Vagina (tissue), 2 donors: ENCODE measurements around the gene P3H2. TPM values are rescaled to one million over a fixed set of nuclear protein-coding genes. Genes with fewer than 3 reads are reported as not detected.

Source experiments
- DNase-seq, 2 donors: peaks; one replicate each; pipeline ENCODE4 v3.0.0-alpha.2; 2017; ENCODE audit errors: extremely low spot score in 2 of 2
- H3K27ac ChIP-seq: fragments of 200-600 bp; sonication (generic); one replicate; pipeline ENCODE4 v1.5.1; 2019
- H3K27me3 ChIP-seq: fragments of 200-600 bp; sonication (generic); one replicate; pipeline ENCODE4 v1.5.1; 2019
- H3K36me3 ChIP-seq, 2 donors: fragments of 200-600 bp; sonication (generic); one replicate each; pipeline ENCODE4 v1.5.1; 2017 to 2019
- H3K4me1 ChIP-seq: fragments of 200-600 bp; sonication (generic); one replicate; pipeline ENCODE4 v1.5.1; 2019
- H3K4me3 ChIP-seq, 2 donors: fragments of 200-600 bp; sonication (generic); 1 replicate in 1 of 2; 2 replicates in 1 of 2; pipeline ENCODE4 v1.5.1; 2016 to 2019
- H3K9me3 ChIP-seq: fragments of 200-600 bp; sonication (generic); one replicate; pipeline ENCODE4 v1.5.1; 2019
- CTCF ChIP-seq, 3 experiments: fragments of 450-650 bp in 2 of 3; fragments of 200-600 bp in 1 of 3; sonication (generic) in 1 of 3; IDR thresholded peaks; one replicate each; pipeline ENCODE4 v1.5.1; 2017 to 2019; ENCODE audit warnings: antibody characterized with exemption in 3 of 3, mild to moderate bottlenecking in 2 of 3, moderate library complexity in 2 of 3
- POLR2A ChIP-seq, 2 donors: fragments of 450-650 bp; IDR thresholded peaks; one replicate each; pipeline ENCODE4 v1.6.1; 2017; ENCODE audit warnings: antibody characterized with exemption in 2 of 2, mild to moderate bottlenecking in 2 of 2, moderate library complexity in 2 of 2
- POLR2AphosphoS5 ChIP-seq, 2 donors: sonication (generic); formaldehyde crosslinking; IDR thresholded peaks; one replicate each; pipeline ENCODE4 v1.9.0; 2017; ENCODE audit warnings: antibody characterized with exemption in 2 of 2, mild to moderate bottlenecking in 2 of 2, low read depth in 1 of 2; ENCODE audit not compliant: insufficient read depth in 1 of 2
- intact Hi-C: fragments of 100-400 bp; cut with DNase I; formaldehyde crosslinking; loops from one replicate; pipeline ENCODE4 v1.15.1; 2023
- total RNA-seq: library from RNA; depleted of rRNA; stranded (reverse); fragments of >200 nt; gene quantifications from one replicate; pipeline ENCODE4 v1.2.3, GENCODE V29; 2016

Gene P3H2
- total RNA-seq, 1 donor from 2014 or later, result 41.7 TPM

GRCh38 chr3:190026154-190026553 is 94.5 kb downstream of the P3H2 start:
- H3K4me1 ChIP-seq, result no peaks in the 10 kb centered on the region
- H3K4me3 ChIP-seq, result no peak overlapping the region
- H3K9me3 ChIP-seq, result no peaks in the 10 kb centered on the region
- no peaks in the 10 kb centered on the region for H3K27me3 ChIP-seq
- H3K36me3 ChIP-seq, result no peaks in the 10 kb centered on the region
- DNase-seq, result no peak
- no peak overlapping the region for H3K27ac ChIP-seq
- intact Hi-C loops, result no loop called here
- no peak for TF ChIP-seq POLR2AphosphoS5 (IDR thresholded peaks at IDR 0.05; ENCODE audit: insufficient read depth in 1 of 2, low read depth in 1 of 2)
- no peak for TF ChIP-seq POLR2A (IDR thresholded peaks at IDR 0.05)
- TF ChIP-seq CTCF (IDR thresholded peaks at IDR 0.05), result no peak

GRCh38 chr3:190024912-190025311 is 95.8 kb downstream of the P3H2 start:
- no peaks in the 10 kb centered on the region for H3K4me1 ChIP-seq
- no peaks in the 10 kb centered on the region for H3K27me3 ChIP-seq
- no peaks in the 10 kb centered on the region for H3K9me3 ChIP-seq
- intact Hi-C loops, result no loop called here
- no peak overlapping the region for H3K27ac ChIP-seq
- no peak overlapping the region for H3K4me3 ChIP-seq
- H3K36me3 ChIP-seq, result no peaks in the 10 kb centered on the region
- no peak for DNase-seq
- TF ChIP-seq POLR2A (IDR thresholded peaks at IDR 0.05), result no peak
- no peak for TF ChIP-seq POLR2AphosphoS5 (IDR thresholded peaks at IDR 0.05; ENCODE audit: insufficient read depth in 1 of 2, low read depth in 1 of 2)
- no peak for TF ChIP-seq CTCF (IDR thresholded peaks at IDR 0.05)

- Histone ChIP-seq H3K27me3 (no peaks in the 10 kb centered on the region), H3K27ac (no peak overlapping the region), H3K9me3 (no peaks in the 10 kb centered on the region), H3K4me3 (no peak overlapping the region), H3K4me1 (peaks cover 5% of the 10 kb centered on the region), H3K36me3 (no peaks in the 10 kb centered on the region)
- DNase-seq, result no peak
- TF ChIP-seq POLR2AphosphoS5 (IDR thresholded peaks at IDR 0.05; ENCODE audit: insufficient read depth in 1 of 2, low read depth in 1 of 2) (no peak), POLR2A (IDR thresholded peaks at IDR 0.05) (no peak), CTCF (IDR thresholded peaks at IDR 0.05) (no peak)
- intact Hi-C loops, result no loop called here
Observed at GRCh38 chr3:190019844-190020243, 100.9 kb downstream of the P3H2 start.

GRCh38 chr3:190019006-190019405 is 101.7 kb downstream of the P3H2 start:
- intact Hi-C loops, result no loop called here
- H3K4me3 ChIP-seq, result no peak overlapping the region
- TF ChIP-seq POLR2A (IDR thresholded peaks at IDR 0.05), result no peak
- no peak for TF ChIP-seq CTCF (IDR thresholded peaks at IDR 0.05)
- TF ChIP-seq POLR2AphosphoS5 (IDR thresholded peaks at IDR 0.05; ENCODE audit: insufficient read depth in 1 of 2, low read depth in 1 of 2), result no peak
- no peaks in the 10 kb centered on the region for H3K27me3 ChIP-seq
- H3K27ac ChIP-seq, result no peak overlapping the region
- DNase-seq, result no peak
- no peaks in the 10 kb centered on the region for H3K36me3 ChIP-seq
- peaks cover 5% of the 10 kb centered on the region for H3K4me1 ChIP-seq
- no peaks in the 10 kb centered on the region for H3K9me3 ChIP-seq

GRCh38 chr3:190018460-190018859 is 102.2 kb downstream of the P3H2 start:
- no peak for DNase-seq
- Histone ChIP-seq H3K4me3 (no peak overlapping the region), H3K27me3 (no peaks in the 10 kb centered on the region), H3K27ac (no peak overlapping the region), H3K4me1 (peaks cover 9% of the 10 kb centered on the region), H3K9me3 (no peaks in the 10 kb centered on the region), H3K36me3 (no peaks in the 10 kb centered on the region)
- intact Hi-C loops, result no loop called here
- TF ChIP-seq CTCF (IDR thresholded peaks at IDR 0.05) (no peak), POLR2AphosphoS5 (IDR thresholded peaks at IDR 0.05; ENCODE audit: insufficient read depth in 1 of 2, low read depth in 1 of 2) (no peak), POLR2A (IDR thresholded peaks at IDR 0.05) (no peak)
